Measurements from ENCODE around the gene ZNF362.
A peak's percentile ranks its signal among the peaks of the same experiment; 100 is the strongest.
"Not testable (repeated sequence)": the region's sequence is repeated elsewhere in the genome, so short reads cannot be mapped to it uniquely, and the experiment has no call there.

Gene ZNF362

GRCh38 chr1:33287317-33287716 lies 31.0 kb downstream of the ZNF362 start:
- DNase-seq (ENCODE audit: low spot score): no peak

- no peak for DNase-seq (ENCODE audit: low spot score)
Measured at GRCh38 chr1:33288976-33289857, 32.9 kb downstream of the ZNF362 start.

- no peak for DNase-seq (ENCODE audit: low spot score)
Measured at GRCh38 chr1:33289858-33290154, 33.5 kb downstream of the ZNF362 start.

DNA sequence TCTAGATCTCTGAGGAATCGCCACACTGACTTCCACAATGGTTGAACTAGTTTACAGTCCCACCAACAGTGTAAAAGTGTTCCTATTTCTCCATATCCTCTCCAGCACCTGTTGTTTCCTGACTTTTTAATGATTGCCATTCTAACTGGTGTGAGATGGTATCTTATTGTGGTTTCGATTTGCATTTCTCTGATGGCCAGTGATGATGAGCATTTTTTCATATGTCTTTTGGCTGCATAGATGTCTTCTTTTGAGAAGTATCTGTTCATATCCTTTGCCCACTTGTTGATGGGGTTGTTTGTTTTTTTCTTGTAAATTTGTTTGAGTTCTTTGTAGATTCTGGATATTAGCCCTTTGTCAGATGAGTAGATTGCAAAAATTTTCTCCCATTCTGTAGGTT lies 34.3 kb downstream of the ZNF362 start:
- DNase-seq (ENCODE audit: low spot score): not testable (repeated sequence)

DNA sequence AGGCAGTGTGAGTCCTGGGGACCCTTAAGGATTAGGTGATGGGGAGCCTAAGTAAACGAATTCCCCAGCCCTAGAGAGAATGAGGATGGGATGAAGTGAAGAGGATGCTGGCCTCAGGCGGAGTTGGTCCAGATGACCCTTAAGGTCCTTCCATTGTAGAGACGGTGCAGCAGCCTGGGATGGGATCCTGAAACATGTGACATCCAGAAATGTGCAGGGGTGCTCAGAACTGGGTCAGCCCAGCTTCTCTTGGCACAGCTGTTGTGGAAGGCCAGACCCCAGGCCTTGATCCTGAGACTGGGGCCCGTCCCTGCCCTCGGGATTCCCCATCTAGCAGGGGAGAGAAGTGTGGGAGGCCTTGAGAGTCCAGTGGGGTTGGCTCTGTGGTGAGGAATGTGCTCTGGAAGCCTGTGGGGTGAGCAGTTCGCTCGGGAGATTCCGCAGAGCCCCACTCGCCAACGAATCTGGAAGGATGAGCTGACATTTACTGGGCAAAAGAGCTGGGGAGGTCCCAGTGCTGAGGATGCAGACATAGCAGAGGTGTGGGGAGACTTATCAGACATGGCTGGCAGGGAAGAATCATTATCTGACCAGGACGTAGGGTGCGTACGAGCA lies 36.5 kb downstream of the ZNF362 start:
- no peak for DNase-seq (ENCODE audit: low spot score)

GRCh38 chr1:33294071-33295010 lies 38.0 kb downstream of the ZNF362 start:
- no peak for DNase-seq (ENCODE audit: low spot score)

DNA sequence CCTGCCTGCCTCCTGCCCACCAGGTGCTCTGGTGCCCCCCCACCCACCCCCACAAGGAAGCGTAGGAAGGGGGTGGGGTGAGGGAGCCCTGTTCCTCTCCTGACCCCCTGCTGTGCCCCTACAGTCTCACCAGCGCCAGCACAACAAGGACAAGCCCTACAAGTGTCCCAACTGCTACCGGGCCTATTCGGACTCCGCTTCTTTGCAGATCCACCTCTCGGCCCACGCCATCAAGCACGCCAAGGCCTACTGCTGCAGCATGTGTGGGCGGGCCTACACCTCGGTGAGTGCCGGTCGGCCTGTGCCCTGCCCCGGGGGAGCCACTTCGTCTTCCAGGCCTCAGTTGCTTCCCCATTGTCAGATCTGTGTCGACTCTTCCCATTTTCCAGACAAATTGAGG lies 38.7 kb downstream of the ZNF362 start:
- DNase-seq (ENCODE audit: low spot score): no peak

DNA sequence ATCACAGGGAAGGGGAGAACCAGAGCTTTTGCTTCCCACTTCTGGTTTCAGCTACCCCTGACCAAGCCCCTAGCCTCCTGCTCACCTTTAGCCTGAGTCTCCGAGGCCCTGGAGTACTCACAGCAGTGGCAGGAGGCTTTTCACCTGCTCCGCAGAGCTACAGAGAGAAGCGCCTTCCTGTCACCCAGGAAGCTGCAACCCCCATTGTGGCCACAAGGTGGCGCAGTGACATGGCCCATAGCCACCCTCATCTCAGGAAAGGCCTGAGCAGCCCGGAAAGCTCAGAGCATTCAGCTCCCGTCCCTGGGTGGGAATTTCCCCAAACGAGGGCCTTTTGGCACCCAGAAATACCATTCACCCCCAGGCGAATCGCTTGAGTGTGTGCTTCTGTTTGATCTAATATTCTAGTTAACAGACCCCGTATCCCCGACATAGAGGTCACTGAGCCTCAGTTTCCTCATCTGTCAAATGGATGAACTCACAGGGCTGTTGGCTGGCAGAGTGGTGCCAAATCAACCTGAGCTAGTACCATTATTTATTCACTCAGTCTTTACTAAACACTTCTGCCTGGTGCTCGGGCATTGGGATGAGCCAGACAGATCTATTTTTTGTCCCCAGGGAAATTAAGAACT lies 39.3 kb downstream of the ZNF362 start:
- DNase-seq (ENCODE audit: low spot score): peak; percentile 87

DNA sequence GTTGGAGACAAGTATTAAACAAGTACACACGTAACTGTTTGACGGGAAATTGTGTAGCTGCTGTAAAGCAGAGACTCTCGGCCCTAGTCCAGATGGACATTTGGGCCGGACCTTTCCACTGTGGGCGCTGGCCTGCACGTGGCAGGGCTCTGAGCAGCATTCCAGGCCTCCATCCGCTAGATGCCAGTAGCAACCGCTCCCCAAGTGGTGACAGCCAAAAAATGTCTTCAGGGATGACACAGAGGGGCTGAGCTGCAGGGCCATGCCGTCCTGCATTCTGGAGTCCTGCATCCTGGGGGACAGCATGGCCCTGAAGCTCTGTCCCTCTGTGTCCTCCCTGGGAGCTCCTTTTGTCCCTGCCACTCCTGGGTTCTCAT lies 39.8 kb downstream of the ZNF362 start:
- DNase-seq (ENCODE audit: low spot score): no peak

GRCh38 chr1:33296824-33297223 lies 40.5 kb downstream of the ZNF362 start:
- no peak for DNase-seq (ENCODE audit: low spot score)

DNA sequence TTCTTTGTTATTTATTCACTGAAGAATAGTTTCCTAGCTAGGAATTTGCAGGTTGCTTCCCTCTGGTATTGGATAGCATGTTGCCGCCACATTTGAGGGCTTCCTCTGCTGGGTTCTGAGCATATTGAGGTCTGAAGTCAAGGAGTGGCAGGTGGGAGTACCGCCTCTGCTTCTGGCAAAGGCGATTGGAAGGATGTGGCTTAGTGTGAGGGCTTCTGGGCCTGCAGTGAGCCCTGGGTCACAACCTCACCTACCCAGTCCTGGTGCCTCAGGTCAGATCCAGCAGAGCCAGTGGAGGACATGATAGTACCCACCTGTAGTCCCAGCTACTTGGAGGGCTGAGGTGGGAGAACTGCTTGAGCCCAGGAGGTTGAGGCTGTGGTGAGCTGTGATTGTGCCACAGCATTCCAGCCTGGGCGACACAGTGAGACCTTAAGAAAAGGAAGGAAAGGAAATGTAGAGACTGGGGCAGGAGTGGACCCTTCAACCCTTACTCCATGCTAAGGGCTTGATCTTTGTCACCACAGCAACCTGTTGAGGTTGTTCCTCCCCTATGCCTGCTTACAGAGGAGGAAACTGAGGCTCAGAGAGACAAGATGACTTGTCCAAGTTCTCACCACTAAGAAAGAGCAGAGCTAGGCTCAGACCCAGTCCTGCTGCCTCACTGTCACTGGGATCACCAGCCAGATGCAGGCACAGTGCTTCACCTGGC lies 41.8 kb downstream of the ZNF362 start:
- no peak for DNase-seq (ENCODE audit: low spot score)

DNA sequence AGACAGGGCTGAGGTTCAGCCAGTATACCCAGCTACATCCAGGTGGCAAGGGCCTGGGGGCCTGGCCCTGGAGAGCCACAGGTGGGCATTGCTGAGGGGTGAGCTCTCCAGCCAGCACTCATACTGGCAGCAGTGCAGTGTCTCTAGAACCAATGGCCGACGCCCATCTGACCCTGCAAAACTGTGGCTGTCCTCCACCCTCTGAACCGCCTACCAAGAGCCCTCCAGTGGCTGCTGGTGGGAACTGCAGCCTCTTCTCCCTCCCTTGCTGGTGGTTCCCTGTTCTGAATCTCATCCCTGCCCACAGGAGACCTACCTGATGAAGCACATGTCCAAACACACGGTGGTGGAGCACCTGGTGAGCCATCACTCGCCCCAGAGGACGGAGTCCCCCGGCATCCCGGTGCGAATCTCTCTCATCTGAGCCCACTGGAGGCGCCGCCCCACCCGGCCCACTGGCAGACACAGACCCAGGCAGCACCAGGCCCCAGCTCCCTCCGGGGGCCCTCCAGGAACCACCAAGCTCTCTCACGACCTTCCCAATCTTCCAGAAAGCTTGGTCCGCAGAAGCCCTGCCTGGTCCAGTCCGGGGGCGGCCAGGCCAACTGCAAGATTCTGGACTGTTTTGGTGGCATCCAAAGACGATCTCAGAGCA lies 42.5 kb downstream of the ZNF362 start:
- DNase-seq (ENCODE audit: low spot score): peak; percentile 85

DNA sequence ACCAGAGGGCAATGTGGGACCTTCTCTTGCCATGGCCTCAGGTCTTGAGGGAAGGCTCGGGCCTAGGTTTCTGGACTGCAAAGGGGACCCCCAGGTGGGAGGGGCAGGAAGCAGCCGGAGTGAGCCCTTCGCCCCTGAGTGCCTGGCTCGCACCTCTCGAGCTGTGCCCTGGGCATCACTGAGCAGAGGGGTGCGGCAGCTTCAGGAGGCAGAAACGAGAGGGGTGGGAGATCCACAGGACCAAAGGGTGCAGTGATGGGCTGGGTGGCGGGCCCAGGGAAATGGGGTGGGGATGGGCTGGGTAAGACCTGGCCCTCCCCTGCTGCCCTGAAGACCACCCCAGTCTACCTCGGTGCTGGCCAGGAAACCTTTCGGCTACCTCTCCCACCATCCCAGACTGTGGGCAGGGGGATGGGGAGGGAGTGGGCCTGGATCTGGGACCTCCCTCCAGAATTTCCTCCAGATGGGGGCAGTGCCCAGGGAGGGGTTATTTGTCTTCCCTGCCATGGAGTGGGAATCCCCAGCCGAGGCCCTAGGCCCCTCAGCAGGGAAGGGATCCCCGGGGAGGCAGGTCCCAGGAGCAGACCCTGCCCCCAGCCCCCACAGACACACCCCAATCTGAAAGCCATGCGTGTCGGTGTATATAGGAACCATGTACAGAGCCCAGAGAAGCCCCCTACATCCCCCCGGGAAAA lies 43.3 kb downstream of the ZNF362 start:
- DNase-seq (ENCODE audit: low spot score): no peak

- DNase-seq (ENCODE audit: low spot score): no peak
Measured at GRCh38 chr1:33300673-33301072, 44.4 kb downstream of the ZNF362 start.

DNA sequence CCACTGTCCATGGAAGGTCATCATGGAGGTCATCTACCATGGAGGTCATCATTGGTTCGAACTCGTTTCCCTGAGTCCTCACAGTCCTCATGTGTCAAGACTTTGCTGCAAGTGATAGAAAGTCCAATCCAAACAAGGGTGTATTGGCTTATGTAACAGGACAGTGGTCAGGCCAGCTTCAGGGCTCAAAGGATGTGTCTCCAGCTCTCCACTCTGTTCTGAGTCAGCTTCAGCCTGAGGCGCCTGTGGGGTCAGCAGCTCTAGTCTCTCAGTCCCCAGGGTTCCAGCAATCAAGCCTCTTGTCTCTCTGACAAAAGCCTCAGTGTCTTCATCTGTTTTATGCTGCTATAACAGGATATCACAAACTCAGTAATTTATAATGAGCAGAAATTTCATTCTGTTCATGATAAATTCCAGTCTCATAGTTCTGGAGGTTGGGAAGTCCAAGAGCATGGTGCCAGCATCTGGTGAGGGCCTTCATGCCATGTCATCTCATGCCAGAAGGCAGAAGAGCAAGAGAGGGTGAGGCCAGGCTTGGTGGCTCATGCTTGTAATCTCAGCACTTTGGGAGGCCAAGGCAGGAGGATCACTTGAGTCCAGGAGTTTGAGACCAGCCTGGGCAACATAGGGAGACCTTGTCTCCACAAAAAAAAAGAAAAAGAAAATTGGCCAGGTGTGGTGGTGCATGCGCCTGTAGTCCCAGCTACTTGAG lies 45.1 kb downstream of the ZNF362 start:
- DNase-seq (ENCODE audit: low spot score): no peak

GRCh38 chr1:33302325-33302724 lies 46.0 kb downstream of the ZNF362 start:
- DNase-seq (ENCODE audit: low spot score): no peak

DNA sequence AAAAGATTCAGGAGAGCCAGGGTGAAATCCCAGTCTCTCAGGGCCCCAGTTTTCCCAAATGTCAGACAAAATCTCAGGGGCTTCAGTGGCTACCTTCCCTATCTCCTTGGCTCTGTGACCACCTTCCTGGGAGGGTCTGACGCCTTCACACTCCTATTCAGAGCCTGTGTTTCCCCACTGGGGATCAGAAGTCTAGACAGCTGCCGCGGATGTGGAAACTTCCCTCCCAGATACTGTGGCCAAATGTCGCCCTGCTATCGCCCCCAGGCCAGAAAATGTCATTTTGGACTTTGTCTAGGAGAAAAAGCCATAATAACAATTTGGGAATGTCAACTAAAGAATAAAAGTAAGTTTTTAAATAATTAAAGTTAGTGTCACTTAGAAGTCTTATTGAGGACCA lies 48.7 kb downstream of the ZNF362 start:
- no peak for DNase-seq (ENCODE audit: low spot score)

DNA sequence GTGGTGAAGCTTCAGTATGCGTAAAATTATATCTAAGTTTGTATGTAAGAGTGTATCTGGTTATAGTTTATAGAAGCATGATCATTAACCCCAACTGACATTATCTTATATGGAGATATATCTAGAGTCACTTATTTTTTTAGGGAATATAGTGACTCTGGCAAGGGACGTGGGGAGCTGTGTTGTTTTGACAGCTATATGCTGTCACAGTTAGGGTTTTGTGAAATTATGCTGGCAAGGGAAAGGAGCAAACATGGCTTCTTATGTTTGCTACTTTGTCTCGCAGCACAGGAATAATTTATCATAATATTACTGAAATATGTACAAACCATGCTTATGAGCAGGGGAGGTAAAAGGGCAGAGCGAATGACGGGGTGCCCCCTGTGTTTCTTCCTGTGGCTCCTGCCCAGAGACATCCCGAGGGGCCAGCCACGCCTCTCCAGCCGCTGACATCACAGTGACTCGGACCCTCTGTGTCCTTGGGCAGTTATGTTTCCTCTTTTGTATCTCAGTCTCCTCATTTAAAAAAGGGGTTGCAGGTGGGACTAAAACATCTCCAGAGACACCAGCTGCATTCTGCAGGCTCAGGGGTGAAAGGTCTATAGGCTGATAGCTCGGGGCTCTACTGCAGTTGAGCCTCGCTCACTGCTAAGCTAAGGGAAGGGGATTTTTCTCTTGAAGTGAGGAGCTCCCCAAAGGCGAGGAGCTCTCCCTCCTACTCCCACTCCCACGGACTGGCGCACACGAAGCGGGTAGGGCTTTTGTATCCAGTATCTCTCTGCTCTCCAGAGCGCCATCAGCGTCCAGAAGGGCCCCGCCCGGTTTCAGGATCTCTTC lies 49.7 kb downstream of the ZNF362 start:
- no peak for DNase-seq (ENCODE audit: low spot score)

Measured in HuH-7.5 (cell line).